Common myeloid progenitor, CD34-positive (primary cell): ENCODE measurements around the gene MMP25.

Source experiments
- CTCF ChIA-PET: fragments of 350-600 bp; sonication (Branson Sonifier 250); formaldehyde crosslinking; loops from one replicate; lab custom pipeline; 2021; ENCODE audit warnings: antibody characterized with exemption; lab: Charles Lee
- POLR2A ChIA-PET: fragments of 350-600 bp; sonication (Branson Sonifier 250); formaldehyde crosslinking; loops from one replicate; lab custom pipeline; 2021; ENCODE audit warnings: antibody characterized with exemption; lab: Charles Lee
- DNase-seq, 3 donors: peaks; one replicate each; pipeline versions ENCODE4 v3.0.0 to v3.0.0-alpha.2; 2013
- H3K27ac ChIP-seq, 2 experiments: 1 replicate in 1 of 2; 2 replicates in 1 of 2; pipeline ENCODE4 v1.7.0; 2013; ENCODE audit warnings: inconsistent platforms in 2 of 2, low read length in 2 of 2, mild to moderate bottlenecking in 2 of 2, low read depth in 1 of 2, moderate library complexity in 1 of 2; ENCODE audit not compliant: severe bottlenecking in 2 of 2, insufficient read depth in 1 of 2, poor library complexity in 1 of 2
- H3K27me3 ChIP-seq, 5 experiments: replicated peaks in 2 of 5; 1 replicate in 3 of 5; 2 replicates in 2 of 5; pipeline versions ENCODE4 v1.6.1 to v1.7.0; 2013; ENCODE audit warnings: low read length in 4 of 5, mild to moderate bottlenecking in 2 of 5, moderate library complexity in 2 of 5, inconsistent platforms in 1 of 5; ENCODE audit not compliant: insufficient read depth in 5 of 5, control insufficient read depth in 4 of 5
- H3K36me3 ChIP-seq, 4 experiments: 1 replicate in 2 of 4; 2 replicates in 2 of 4; pipeline versions ENCODE4 v1.6.1 to v1.7.0; 2013; ENCODE audit warnings: low read length in 3 of 4, control low read depth in 1 of 4, mild to moderate bottlenecking in 1 of 4; ENCODE audit not compliant: control insufficient read depth in 4 of 4, insufficient read depth in 4 of 4
- H3K4me1 ChIP-seq, 4 experiments: 1 replicate in 3 of 4; 2 replicates in 1 of 4; pipeline versions ENCODE4 v1.6.1 to v1.7.1; 2013; ENCODE audit warnings: low read length in 3 of 4, mild to moderate bottlenecking in 3 of 4, control low read depth in 1 of 4, inconsistent platforms in 1 of 4, moderate library complexity in 1 of 4; ENCODE audit not compliant: control insufficient read depth in 4 of 4, insufficient read depth in 4 of 4; ENCODE audit errors: control extremely low read depth in 1 of 4
- H3K4me3 ChIP-seq, 7 experiments: 1 replicate in 4 of 7; 2 replicates in 3 of 7; pipeline versions ENCODE4 v1.5.1 to v1.7.0; 2013; ENCODE audit warnings: mild to moderate bottlenecking in 7 of 7, low read length in 6 of 7, moderate library complexity in 6 of 7, inconsistent platforms in 2 of 7, low read depth in 2 of 7, control low read depth in 1 of 7; ENCODE audit not compliant: insufficient read depth in 4 of 7, control insufficient read depth in 1 of 7; ENCODE audit errors: extremely low read depth in 1 of 7
- H3K9me3 ChIP-seq, 5 experiments: 1 replicate in 4 of 5; 2 replicates in 1 of 5; pipeline versions ENCODE4 v1.6.1 to v1.7.1; 2013; ENCODE audit warnings: low read length in 4 of 5, mild to moderate bottlenecking in 2 of 5, inconsistent platforms in 1 of 5, low read depth in 1 of 5, moderate library complexity in 1 of 5; ENCODE audit not compliant: control insufficient read depth in 4 of 5, insufficient read depth in 2 of 5; ENCODE audit errors: control extremely low read depth in 1 of 5
- WGBS: methylation state at CpG from one replicate; pipeline ENCODE4 v1.1.5; 2013; ENCODE audit not compliant: insufficient coverage; 5-methylcytosine and 5-hydroxymethylcytosine counted together

The MMP25 gene

DNA sequence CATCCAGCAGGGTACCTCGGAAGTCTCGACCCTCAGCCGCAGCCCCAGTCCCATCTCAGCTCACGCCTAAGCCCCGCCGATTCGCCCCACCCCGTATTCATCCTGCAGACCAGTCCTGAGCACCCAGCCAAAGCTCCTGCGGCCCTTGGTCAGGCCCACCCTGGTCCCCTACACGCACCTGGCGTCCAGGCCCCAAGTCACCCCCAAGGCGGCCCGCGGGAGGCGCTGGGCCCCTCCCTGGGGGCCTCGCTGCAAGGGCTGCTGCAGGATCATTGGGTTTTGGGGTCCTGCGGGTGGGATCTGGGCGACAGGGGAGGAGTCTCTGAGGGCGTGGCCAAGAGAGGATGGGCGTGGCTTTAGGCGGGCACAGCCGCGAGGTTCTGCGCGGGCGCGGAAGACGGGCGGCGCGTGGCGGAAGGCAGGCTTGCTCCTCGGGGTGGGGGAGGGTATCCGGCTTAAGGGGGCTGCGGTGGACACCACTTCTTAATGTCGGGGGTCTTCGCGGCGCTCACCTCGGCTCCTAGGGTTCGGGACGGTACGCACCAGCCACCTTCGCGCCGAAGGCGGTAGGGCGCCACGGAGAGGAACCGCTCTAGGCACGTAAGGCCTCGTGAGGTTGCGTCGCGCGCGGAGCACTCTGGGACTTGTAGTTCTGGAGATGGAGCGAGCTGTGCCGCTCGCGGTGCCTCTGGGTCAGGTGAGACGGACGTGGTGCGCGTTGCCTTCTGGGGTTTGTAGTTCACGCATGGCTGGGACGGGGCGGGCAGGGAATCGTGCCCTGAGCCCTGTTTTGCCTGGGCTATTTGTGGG, 22.5 kb upstream of the MMP25 start, which contains the start of the genes HCFC1R1 and THOC6:
HCFC1R1 (minus strand) TSS at position 274 of the 810 bp plus-strand sequence; CDS start at position 273, 1 bp downstream.
THOC6 (plus strand) TSS at position 367 of the 810 bp plus-strand sequence; CDS start at position 659, 292 bp downstream.
- Histone ChIP-seq H3K27me3 (peaks cover 0 to 6% (median 4%) of the 10 kb centered on the region in 5 experiments), H3K27ac (peak within 1 kb of the TSS; percentile 81 to 90), H3K9me3 (no peaks in the 10 kb centered on the region), H3K36me3 (peaks cover 5 to 22% (median 19%) of the 10 kb centered on the region in 4 experiments), H3K4me3 (peak within 1 kb of the TSS; percentile 16 to 82 (median 77)), H3K4me1 (peaks cover 0 to 61% (median 57%) of the 10 kb centered on the region in 4 experiments)
- ChIA-PET POLR2A (no interaction called here), CTCF (interaction anchor here (1.3 to 12.5 kb wide), 6 partner anchors 7 to 21 kb away, joined by 3 to 197 read pairs (median 53); no protein-coding TSS in a partner anchor)
- peak; percentile 98 for DNase-seq
- WGBS: under 1% methylated on average over 58 of the region's 69 CpGs

GRCh38 chr16:3025032-3026002, 21.0 kb upstream of the MMP25 start:
- Histone ChIP-seq H3K27me3 (peaks cover 0 to 20% (median 15%) of the 10 kb centered on the region in 5 experiments), H3K4me3 (no peak overlapping the region), H3K36me3 (peaks cover 5 to 22% (median 19%) of the 10 kb centered on the region in 4 experiments), H3K27ac (no peak overlapping the region), H3K4me1 (peaks cover 0 to 60% (median 58%) of the 10 kb centered on the region in 4 experiments), H3K9me3 (no peaks in the 10 kb centered on the region)
- 97% methylated on average over 17 of the region's 18 CpGs for WGBS
- no peak for DNase-seq
- ChIA-PET CTCF (interaction anchor here (1.1 to 12.5 kb wide), 5 partner anchors 8 to 34 kb away, joined by 4 to 197 read pairs (median 6); partner anchors contain the start of genes BICDL2 and MMP25), POLR2A (no interaction called here)

GRCh38 chr16:3026003-3026378, 20.4 kb upstream of the MMP25 start:
- H3K27me3 ChIP-seq: peaks cover 0 to 27% (median 21%) of the 10 kb centered on the region in 5 experiments
- H3K4me1 ChIP-seq: peaks cover 0 to 54% (median 52%) of the 10 kb centered on the region in 4 experiments
- peaks cover 5 to 22% (median 19%) of the 10 kb centered on the region in 4 experiments for H3K36me3 ChIP-seq
- 97% methylated on average over 8 of the region's 8 CpGs for WGBS
- no peaks in the 10 kb centered on the region for H3K9me3 ChIP-seq
- ChIA-PET POLR2A (no interaction called here), CTCF (interaction anchor here (0.9 to 12.5 kb wide), 6 partner anchors 5 to 34 kb away, joined by 3 to 197 read pairs (median 52); partner anchors contain the start of genes BICDL2, CLDN6, HCFC1R1 and MMP25)
- no peak for DNase-seq
- H3K4me3 ChIP-seq: no peak overlapping the region
- H3K27ac ChIP-seq: no peak overlapping the region

DNA sequence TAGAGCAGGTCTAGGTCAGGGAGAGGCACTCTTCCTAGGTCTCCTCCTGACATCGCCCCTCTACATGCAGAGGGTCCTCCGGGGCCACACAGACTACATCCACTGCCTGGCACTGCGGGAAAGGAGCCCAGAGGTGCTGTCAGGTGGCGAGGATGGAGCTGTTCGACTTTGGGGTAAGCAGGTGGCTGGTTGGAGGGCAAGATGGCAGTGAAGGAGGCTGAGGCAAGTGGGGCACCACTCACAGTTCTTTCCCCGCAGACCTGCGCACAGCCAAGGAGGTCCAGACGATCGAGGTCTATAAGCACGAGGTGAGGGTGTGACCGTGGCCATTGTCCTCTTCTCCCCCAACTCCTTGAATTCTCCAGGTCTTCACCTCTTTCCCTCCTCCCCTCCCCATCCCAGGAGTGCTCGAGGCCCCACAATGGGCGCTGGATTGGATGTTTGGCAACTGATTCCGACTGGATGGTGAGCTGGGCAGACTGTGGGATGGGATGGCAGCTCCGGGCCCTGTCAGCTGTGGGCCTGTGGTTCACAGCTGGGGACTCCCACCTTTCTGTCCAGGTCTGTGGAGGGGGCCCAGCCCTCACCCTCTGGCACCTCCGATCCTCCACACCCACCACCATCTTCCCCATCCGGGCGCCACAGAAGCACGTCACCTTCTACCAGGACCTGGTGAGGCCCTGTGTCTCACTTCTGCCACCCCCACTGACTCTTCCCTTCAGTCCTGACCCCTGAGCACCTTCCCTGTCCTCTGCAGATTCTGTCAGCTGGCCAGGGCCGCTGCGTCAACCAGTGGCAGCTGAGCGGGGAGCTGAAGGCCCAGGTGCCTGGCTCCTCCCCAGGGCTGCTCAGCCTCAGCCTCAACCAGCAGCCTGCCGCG, 19.5 kb upstream of the MMP25 start:
- Histone ChIP-seq H3K9me3 (no peaks in the 10 kb centered on the region), H3K4me3 (no peak overlapping the region), H3K27me3 (peaks cover 0 to 35% (median 21%) of the 10 kb centered on the region in 5 experiments), H3K4me1 (peaks cover 0 to 45% (median 43%) of the 10 kb centered on the region in 4 experiments), H3K27ac (no peak overlapping the region), H3K36me3 (peaks cover 5 to 22% (median 19%) of the 10 kb centered on the region in 4 experiments)
- CTCF ChIA-PET: interaction anchor here (0.9 to 12.5 kb wide), 13 partner anchors 6 to 80 kb away, joined by 3 to 197 read pairs (median 10); partner anchors contain the start of genes BICDL2, CLDN6, CLDN9 and HCFC1R1
- POLR2A ChIA-PET: interaction anchor here (1.4 to 1.6 kb wide), 2 partner anchors 9 to 23 kb away, joined by 5 to 7 read pairs; partner anchors contain the start of gene CLDN6
- no peak for DNase-seq
- WGBS: 95% methylated on average over 22 of the region's 24 CpGs

- whole genome bisulfite sequencing: 100% methylated on average over 3 of the region's 8 CpGs
These were observed 18.9 kb upstream of the MMP25 start for GRCh38 chr16:3027489-3027795.

More at GRCh38 chr16:3027489-3027795, 18.9 kb upstream of the MMP25 start:
- Histone ChIP-seq H3K27me3 (peaks cover 0 to 41% (median 25%) of the 10 kb centered on the region in 5 experiments), H3K9me3 (no peaks in the 10 kb centered on the region), H3K36me3 (peaks cover 5 to 22% (median 19%) of the 10 kb centered on the region in 4 experiments), H3K4me3 (no peak overlapping the region), H3K4me1 (peaks cover 0 to 39% (median 37%) of the 10 kb centered on the region in 4 experiments), H3K27ac (no peak overlapping the region)
- ChIA-PET CTCF (interaction anchor here (1.1 to 12.5 kb wide), 12 partner anchors 7 to 81 kb away, joined by 3 to 197 read pairs (median 12); partner anchors contain the start of genes BICDL2, CLDN6, CLDN9 and HCFC1R1), POLR2A (interaction anchor here (0.8 to 1.6 kb wide), 4 partner anchors 9 to 1388 kb away, joined by 3 to 7 read pairs (median 6); partner anchors contain the start of gene CLDN6)
- DNase-seq: no peak
